ENCODE measurements around the gene MRTFB. TPM values are rescaled to one million over a fixed set of nuclear protein-coding genes. Genes with fewer than 3 reads are reported as not detected.
A peak's percentile ranks its signal among the peaks of the same experiment; 100 is the strongest.

Gene MRTFB
- total and polyA plus RNA-seq, 2 of the 13 experiments (the other 11 are each of a cell fraction or from before 2014, with no cell fraction given), result 11.4 to 14.0 TPM

DNA sequence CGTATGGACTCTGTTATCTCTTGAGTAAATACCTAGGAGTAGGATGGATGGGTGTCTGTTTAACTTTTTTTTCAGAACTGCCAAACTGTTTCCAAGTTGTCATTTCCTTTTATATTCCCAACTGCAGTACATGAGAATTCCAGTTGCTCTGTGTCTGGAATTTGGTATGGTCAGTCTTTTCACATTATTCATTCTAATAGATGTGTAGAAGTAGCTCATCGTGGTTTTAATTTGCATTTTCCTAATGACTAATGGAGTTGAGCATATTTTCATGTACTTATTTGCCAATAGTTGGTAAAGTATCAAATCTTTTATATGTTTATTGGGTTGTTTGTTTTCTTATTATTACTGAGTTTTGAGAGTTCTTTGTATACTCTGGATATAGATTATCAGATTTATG lies 27.0 kb downstream of the MRTFB start (continued):
- TF ChIP-seq ELF4 (CRISPR knock-in tag; IDR thresholded peaks at IDR 0.05; ENCODE audit: borderline replicate concordance), result 0 out of 2 replicates have a peak, but pooled peaks have one; percentile 10

DNA sequence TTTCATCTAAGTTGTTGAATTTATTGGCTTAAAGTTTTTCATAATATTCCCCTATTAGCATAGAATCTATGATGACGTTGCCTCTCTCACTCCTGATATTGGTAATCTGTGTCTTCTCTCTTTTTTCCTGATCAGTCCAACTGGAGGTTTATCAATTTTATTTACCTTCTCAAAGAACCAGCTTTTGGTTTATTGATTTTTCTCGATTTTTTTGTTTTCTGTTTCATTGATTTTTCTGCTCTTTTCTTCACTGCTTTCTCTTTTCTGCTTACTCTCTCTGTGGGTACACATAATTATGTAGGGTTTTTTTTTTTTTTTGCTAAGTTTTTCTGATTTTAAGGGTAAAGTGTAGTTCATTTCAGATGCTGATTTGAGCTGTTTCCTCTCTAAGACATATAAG lies 29.7 kb downstream of the MRTFB start:
- H3K4me1 ChIP-seq (ENCODE audit: insufficient read depth, low read length), result peaks cover 69% of the 10 kb centered on the region
- 58% methylated on average over 2 of the region's 2 CpGs for WGBS (ENCODE audit: low lambda C conversion rate)
- H3K27me3 ChIP-seq (ENCODE audit: control insufficient read depth in 1 of 2, insufficient read depth in 2 of 2, low read length in 2 of 2), result no peaks in the 10 kb centered on the region
- in situ Hi-C loops (cut with HindIII; ENCODE audit: extremely low pct_ligation_motif_present, low pct_unique_long_range_greater_than_20kb), result no loop called here
- ATAC-seq (no peak), DNase-seq (ENCODE audit: low spot score) (no peak), FAIRE-seq (no peak)
- H3K9ac ChIP-seq (ENCODE audit: insufficient read depth, low read depth, low read length), result no peak overlapping the region
- no peak overlapping the region for H2AFZ ChIP-seq (ENCODE audit: low read length)
- BruUV-seq (replicated peaks), result no TSS peak
- intact Hi-C loops (cut with micrococcal nuclease; ENCODE audit: unreplicated experiment), result no loop called here
- H3K4me2 ChIP-seq (ENCODE audit: low read depth, low read length), result no peak overlapping the region
- POLR2A ChIA-PET, result interaction anchor here (1.1 kb wide), 1 partner anchor 11 kb away, joined by 3 read pairs; no protein-coding TSS in a partner anchor
- H3K4me3 ChIP-seq (replicated peaks in 1 of 3; ENCODE audit: insufficient read depth in 1 of 3, low read depth in 2 of 3, low read length in 3 of 3), result no peak overlapping the region
- no peaks in the 10 kb centered on the region for H3K36me3 ChIP-seq (replicated peaks in 1 of 2; ENCODE audit: control insufficient read depth in 1 of 2, insufficient read depth in 2 of 2, low read length in 2 of 2)
- no peak overlapping the region for H3K27ac ChIP-seq (ENCODE audit: extremely low read length, insufficient read depth, low read length)
- no peaks in the 10 kb centered on the region for H3K9me3 ChIP-seq (ENCODE audit: low read length)
- no peaks in the 10 kb centered on the region for H4K20me1 ChIP-seq (ENCODE audit: insufficient read depth, low read length)
- TF ChIP-seq, protein P1, sequence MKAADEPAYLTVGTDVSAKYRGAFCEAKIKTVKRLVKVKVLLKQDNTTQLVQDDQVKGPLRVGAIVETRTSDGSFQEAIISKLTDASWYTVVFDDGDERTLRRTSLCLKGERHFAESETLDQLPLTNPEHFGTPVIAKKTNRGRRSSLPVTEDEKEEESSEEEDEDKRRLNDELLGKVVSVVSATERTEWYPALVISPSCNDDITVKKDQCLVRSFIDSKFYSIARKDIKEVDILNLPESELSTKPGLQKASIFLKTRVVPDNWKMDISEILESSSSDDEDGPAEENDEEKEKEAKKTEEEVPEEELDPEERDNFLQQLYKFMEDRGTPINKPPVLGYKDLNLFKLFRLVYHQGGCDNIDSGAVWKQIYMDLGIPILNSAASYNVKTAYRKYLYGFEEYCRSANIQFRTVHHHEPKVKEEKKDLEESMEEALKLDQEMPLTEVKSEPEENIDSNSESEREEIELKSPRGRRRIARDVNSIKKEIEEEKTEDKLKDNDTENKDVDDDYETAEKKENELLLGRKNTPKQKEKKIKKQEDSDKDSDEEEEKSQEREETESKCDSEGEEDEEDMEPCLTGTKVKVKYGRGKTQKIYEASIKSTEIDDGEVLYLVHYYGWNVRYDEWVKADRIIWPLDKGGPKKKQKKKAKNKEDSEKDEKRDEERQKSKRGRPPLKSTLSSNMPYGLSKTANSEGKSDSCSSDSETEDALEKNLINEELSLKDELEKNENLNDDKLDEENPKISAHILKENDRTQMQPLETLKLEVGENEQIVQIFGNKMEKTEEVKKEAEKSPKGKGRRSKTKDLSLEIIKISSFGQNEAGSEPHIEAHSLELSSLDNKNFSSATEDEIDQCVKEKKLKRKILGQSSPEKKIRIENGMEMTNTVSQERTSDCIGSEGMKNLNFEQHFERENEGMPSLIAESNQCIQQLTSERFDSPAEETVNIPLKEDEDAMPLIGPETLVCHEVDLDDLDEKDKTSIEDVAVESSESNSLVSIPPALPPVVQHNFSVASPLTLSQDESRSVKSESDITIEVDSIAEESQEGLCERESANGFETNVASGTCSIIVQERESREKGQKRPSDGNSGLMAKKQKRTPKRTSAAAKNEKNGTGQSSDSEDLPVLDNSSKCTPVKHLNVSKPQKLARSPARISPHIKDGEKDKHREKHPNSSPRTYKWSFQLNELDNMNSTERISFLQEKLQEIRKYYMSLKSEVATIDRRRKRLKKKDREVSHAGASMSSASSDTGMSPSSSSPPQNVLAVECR (CRISPR knock-in tag; IDR thresholded peaks at IDR 0.05; ENCODE audit: borderline replicate concordance), result no peak
- TF ChIP-seq KAT2B (IDR thresholded peaks at IDR 0.05; ENCODE audit: borderline replicate concordance, low read depth, low read length) (peak; percentile 88), ONECUT2 (CRISPR knock-in tag; IDR thresholded peaks at IDR 0.05) (peak; percentile 52; the same call in 1 of the 2 replicates)
- CTCF ChIA-PET (ENCODE audit: low intra/inter-chr PET ratio, low total read pairs), result no interaction called here
- H3K79me2 ChIP-seq (ENCODE audit: insufficient read depth, low read length), result peaks cover 58% of the 10 kb centered on the region

Measured in HepG2 (cell line).